HTERT RPE-1 (cell line): ENCODE results near the gene L3MBTL2.

Source experiments
- in situ Hi-C: fragments of 300-500 bp; cut with MboI; formaldehyde crosslinking; loops from 4 replicates; pipeline ENCODE4 v1.14.3; 2020; ENCODE audit warnings: low sequenced_read_pairs

The L3MBTL2 gene

DNA sequence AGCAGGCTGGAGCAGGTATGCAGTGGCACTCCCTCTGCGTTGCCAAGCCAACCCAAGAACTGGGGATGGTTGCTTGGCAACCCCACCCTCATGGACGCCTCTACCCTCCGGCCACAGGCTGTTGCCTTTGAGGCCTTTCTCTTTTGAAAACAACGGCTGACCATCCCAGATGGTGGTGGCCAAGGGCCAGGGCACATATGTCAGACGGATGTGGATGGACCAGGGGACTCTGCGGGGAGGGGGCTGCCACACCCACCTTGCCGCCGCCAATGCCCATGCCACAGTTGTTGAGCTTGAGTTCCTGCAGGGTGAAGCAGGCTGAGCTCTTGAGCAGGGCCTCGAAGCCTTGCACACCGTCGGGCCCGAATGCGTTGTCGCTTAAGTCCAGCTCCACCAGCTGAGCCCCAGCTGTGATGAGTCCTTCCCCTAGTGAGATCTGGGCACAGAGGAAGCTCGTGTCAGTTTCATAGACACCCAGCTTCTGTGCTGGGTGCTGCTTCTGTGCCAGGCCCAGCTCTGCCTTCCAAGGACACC, 59.4 kb downstream of the L3MBTL2 start:
- in situ Hi-C loops = no loop called here

DNA sequence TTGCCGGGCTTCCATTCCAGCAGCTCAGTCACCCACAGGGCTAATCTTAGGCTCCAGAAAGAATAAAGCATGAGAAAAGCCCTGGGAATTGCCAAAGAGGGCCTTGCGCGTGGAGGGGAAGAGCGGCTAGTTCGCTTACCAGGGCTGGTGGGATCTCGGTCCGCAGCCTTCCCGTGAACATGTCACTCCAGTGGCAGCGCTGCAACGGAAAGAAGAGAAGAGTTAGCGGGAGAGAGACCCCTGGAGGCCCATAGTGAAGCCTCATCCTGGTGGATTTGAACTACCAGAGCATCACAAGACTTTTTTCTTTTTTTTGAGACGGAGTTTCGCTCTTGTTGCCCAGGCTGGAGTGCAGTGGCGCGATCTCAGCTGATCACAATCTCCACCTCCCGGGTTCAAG, 62.8 kb downstream of the L3MBTL2 start:
- in situ Hi-C loops = no loop called here

DNA sequence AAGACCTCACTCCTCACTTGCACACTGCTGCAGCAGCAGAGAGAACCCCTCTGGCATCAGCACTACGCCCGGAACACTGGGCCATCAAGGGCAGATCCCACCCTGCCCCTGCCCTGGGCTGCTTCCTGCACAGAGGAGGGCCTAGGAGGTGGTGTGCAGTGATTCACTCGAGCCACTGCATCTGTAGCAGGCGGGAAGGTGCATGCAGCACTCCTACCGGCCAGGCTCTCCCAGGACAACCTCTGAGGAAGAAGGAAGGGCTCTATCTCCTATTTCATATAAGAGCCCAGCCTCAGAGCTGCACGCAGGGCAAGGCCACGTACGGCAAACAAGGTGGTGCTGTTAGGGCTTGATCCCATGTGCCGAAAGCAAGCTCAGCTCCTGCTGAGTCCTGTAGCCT, 66.7 kb downstream of the L3MBTL2 start:
- in situ Hi-C loops = no loop called here

DNA sequence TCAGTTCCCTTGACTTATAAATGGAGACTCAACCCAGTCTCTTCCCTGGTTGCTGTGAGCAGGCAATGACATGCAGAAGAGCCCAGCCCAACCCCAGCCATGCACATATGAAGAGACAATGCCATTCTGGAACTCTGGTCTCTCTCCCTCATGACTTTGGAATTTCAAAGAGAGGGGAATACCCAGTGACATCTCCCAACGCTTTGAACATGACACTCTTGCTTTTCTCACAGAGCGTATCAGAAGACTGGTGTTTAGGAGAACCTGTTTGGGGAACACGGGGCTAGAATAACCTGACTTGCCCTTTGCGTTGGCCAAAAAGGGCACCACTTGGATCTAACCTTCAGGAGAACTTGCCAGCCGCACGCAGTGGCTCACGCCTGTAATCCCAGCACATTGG, 68.0 kb downstream of the L3MBTL2 start:
- in situ Hi-C loops = no loop called here

DNA sequence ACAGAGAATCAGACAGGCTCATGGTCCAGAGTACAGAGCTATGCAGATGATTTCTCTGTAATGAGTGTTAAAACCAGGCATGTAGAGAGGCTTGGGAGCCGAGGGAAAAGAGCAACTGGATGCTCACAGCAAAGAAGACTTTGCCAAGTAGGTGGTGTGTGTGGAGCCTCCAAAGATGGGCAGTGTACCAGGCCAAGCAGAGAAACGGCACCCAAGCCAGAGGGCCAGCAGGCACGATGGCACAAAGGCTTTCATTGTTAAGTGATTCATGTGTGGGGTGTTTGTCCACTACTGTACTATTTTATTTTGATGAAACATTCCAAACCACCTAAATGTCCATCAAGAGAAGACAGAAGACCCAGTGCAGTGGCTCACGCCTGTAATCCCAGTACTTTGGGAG, 69.7 kb downstream of the L3MBTL2 start:
- in situ Hi-C loops = no loop called here

DNA sequence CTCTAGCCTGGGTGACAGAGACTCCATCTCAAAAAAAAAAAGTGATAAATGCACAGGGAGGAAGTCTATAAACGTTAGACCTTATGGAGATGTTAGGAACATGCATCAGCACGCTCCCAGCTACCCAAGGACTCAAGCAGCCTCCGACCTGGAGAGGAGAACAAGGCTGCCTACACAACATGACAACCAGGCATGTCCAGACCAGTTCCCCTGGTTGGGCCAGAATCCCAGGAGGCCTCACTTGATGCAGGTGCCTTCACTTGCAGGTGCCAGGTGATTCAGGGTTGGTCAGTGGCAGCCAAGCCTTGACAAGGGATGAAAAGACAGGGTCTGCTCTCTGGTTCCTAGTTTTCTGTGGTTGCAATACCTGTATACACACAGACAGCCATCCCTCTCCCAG, 75.0 kb downstream of the L3MBTL2 start:
- in situ Hi-C loops = no loop called here

DNA sequence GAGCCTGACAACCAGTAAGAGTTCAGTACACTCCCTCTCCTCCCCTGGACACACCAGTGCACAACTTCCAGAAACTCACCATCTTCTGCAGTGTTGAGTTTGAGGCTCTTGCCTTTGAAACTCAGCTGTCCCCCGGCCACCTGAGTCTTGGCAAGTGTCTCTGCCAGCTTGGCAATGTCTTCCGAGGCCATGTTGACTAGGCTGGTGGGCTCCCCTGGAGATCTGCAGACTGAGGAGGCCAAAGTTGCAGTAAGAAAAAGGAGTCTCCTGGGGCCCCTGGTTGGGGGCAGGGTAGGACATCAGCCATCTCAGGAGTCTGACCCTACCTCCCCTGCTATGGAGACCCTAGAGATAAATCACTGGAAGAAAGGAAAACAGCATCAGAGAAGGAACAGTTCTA, 75.7 kb downstream of the L3MBTL2 start:
- in situ Hi-C loops = no loop called here
